NCI-H1417 (cell line): ENCODE measurements around the gene RERE.
"Not testable (repeated sequence)": the region's sequence is repeated elsewhere in the genome, so short reads cannot be mapped to it uniquely, and the experiment has no call there.

Experiments
- DNase-seq, 3 experiments: peaks; one replicate each; lab custom pipeline; 2025; lab: John Stamatoyannopoulos, UW

Gene RERE

DNA sequence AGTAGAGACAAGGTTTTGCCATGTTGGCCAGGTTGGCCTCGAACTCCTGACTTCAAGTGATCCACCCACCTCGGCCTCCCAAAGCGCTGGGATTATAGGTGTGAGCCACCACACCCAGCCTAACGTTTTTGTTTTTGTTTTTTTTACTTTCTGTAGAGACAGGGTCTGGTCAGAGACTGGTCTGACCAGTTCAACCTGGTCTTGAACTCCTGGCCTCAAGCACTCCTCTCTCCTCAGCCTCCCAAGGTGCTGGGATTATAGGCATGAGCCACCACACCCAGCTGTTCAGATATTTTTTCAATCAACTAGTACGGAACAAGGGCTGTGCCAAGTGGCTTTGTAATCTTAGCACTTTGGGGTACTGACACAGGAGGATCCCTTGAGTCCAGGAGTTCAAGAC is 209.5 kb downstream of the RERE start:
- DNase-seq, result no peak

DNA sequence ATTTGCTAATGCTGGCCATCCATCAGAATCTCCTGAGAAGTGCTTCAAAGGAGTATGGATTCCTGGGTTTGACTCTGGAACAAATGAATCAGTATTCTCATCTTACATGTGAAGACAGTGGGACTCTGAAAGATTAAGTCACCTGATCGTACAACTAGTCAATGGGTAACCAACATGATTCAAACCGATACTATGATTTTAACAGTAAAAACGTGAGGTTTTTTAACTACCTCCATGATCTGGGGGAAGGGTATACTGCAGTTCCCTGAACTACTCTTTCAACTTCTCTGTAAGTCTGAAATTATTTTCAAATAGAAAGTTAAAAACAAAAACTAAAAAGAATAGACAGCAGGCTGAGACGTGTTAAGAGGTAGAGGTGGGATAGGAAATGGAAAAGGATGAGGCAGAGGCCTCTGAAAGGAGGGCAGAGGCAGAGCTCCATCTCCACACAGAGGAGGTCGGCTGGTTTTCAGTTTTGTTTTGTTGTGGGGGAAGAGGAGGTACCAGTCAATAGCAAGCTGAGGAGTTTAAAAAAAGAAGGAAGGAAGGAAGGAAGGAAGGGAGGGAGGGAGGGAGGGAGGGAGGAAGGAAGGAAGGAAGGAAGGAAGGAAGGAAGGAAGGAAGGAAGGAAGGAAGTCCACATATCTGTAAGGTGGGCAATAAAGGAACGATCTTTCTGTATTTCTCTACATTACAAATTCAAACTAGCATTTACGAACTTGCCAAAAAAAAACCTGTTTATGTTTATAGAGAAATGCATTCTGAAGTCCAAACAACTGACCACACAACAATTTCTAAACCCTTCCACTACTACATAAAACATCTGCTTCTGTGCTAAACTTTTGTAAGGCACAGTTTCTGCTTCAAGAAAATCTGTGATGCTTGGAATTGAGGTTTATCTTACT is 213.1 kb downstream of the RERE start:
- DNase-seq, result no peak

- peak; percentile 13 to 86 (median 55) for DNase-seq
Observed at GRCh38 chr1:8603220-8603616, 214.2 kb downstream of the RERE start.

DNA sequence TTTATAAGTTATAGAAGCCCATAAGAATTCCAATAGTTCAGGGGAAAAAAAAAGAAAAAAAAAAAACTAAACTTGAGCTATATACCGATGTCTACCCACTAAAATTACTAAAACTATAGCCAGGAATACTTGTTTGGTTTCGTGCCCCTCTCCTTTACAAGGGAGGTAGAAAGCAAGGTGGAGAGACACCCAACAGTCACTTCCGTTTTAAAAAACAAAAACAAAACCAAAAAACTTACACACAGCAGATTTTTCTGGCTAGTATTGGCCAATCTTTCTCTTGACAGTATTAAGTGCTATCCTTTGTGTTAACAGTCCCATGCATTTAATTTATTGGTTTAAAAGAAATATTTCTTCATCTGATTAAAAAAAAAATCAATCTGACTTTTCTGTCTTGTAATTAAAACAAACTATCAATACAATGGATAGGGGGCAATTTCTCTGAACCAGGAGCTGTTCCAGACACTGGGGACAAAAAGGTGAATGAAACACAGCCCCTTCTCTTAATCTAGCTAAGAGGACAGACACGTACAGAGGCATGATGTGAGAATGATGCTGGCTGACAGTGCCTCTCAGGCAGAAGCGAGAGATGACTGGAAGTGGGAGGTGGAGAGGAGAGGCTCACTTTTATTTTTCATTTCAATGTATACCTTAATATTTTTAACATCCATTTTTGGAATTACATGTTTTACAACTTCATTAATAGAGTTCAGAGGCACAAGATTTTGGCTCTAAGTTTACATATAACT is 214.8 kb downstream of the RERE start:
- DNase-seq, result peak in 2 of 3 experiments; percentile 55 to 86

DNA sequence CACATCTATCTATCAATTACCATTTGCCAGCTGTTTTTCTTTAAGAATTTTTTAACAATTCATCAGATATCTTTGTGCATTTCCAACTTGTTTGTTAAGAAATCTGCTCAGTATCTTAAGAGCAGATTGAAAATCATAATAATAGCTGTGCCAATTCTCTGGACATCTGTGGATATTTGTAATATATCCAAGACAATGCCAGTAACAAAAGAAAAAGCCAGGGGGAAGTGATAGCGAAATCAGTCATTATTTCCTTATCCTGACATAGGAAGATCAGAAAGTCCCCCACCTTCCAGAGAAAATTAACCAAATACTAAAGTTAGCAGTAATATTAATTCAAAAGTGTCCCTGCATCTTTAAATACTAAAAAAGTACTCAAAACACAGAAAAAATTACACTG is 217.1 kb downstream of the RERE start:
- no peak for DNase-seq

- DNase-seq, result no peak
Observed at GRCh38 chr1:8599646-8600212, 217.7 kb downstream of the RERE start.

DNA sequence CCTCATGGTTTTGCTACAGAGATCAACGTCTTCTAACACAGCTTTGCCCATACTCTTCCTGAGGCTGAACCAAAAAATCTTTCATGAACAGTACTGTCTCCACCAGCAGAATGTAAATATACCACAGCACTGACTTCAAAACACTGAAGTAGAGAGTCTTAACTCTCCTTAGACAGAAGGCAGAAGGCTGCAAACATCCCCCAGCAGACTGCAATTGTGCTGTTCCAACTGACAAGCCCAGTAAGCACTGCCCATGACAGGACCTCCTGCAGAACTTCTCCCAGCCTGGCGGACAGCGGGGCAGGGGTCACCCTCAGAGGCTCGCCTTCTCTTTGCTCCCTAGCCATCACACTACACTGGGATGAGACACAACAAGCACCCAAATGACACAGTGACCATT is 218.7 kb downstream of the RERE start:
- no peak for DNase-seq

GRCh38 chr1:8598060-8598724 is 219.2 kb downstream of the RERE start:
- DNase-seq, result peak; percentile 3 to 53 (median 24)

DNA sequence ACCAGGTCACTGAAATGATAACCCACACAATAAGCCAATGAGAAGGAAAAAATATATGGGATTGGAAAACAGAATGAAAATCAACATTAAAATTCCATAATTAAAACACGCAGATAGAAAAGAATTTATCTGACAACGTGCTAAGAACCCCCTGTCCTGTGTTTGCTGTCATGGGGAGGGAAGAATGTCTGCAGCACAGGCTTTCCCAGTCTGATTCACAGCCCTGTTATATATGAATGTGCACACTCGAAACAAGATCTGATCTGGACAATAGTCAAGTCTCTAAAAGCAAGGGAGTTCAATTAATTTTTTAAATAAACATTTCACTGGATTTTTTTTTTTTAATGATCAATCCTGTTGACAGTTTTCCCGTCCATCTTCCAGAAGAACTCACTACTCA is 220.0 kb downstream of the RERE start:
- DNase-seq, result no peak

DNA sequence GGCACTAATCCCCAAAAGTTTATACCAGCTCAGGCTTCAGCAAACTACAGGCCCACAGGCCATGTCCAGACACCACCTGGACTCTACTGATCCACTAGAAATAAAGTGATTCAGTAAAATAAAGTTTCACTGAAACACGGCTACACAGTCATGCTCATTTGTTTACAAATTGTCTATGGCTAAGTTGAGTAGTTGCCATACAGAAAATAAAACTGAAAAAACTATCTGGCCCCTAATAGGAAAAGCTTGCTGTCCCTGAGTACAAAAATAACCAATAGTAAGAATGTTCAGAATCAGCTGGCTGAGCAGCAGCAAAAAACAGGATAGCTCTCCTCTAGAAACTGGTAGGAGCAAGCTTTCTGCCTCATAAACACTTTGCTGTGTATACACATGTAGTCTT is 221.5 kb downstream of the RERE start:
- no peak for DNase-seq

- no peak for DNase-seq
Observed at GRCh38 chr1:8595332-8595731, 222.1 kb downstream of the RERE start.

- DNase-seq, result not testable (repeated sequence)
Observed at GRCh38 chr1:8593292-8593691, 224.1 kb downstream of the RERE start.

GRCh38 chr1:8591569-8591968 is 225.9 kb downstream of the RERE start:
- DNase-seq, result no peak

DNA sequence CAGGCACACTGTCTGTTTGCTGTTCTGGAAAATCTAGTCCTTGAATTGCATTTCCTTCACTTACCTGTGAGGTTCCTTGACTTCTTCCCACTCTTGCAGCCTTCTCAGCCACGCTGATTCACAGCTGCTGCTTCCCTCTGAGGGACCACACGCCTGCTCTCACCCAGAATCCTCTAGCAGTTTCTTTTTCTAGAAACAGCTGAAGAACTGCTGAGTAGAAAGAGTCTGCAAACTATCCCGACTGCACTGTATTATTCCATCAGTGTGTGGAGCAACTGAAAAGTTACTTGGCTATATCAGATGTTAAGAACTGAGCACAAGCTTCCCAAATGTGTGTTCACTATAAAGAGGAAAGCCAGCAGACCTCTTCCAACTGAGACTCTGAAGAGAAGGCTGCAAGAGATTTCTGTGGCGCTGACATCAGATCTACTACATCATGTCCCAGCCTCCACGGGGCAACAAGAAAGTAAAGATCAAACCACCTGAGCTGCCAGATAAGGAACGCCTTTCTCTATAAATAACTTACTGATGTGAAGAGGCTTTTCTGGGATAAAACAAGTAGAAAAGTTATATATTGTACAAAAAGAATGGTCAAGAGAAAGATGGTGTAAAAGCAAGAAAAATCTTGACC is 226.6 kb downstream of the RERE start:
- DNase-seq, result no peak

DNA sequence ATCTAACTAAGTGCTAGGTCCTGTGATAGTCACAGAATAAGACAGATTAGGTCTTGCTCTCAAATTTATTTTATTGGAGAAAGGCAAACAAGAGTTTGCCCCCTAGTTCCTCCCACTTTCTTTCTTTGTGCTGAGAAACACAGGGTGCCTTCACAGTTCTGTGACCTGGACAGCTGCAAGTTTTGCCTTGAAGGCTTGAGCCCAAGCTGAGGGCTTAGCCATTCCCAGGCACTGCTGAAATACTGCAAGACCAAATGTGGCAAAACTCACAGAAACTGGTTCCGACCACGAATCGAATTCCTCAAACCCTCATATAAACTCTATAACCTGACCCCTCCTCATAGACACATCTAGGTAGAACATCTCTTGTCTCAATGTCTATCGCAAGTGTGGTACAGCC is 227.9 kb downstream of the RERE start:
- DNase-seq, result no peak

GRCh38 chr1:8587784-8588183 is 229.7 kb downstream of the RERE start:
- DNase-seq, result no peak

DNA sequence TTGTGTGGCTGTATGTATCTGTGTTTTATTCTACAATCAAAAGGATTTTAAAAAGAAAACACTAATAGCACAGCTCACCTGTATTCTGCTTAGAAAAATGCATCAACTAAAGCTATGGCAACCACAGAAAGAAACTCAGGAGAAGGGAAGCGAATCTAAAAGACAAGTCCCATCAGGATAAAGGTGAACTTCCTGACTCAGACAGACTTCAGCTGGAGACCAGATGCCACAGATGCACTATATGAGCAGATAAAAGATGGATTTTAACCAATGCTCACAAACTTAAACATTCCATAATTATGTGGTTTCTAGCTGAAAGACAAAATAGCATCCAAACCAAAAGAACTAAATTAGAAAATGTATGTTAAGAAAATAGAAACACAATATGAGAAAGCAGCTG is 231.0 kb downstream of the RERE start:
- no peak for DNase-seq

GRCh38 chr1:8584316-8584715 is 233.1 kb downstream of the RERE start:
- no peak for DNase-seq

DNA sequence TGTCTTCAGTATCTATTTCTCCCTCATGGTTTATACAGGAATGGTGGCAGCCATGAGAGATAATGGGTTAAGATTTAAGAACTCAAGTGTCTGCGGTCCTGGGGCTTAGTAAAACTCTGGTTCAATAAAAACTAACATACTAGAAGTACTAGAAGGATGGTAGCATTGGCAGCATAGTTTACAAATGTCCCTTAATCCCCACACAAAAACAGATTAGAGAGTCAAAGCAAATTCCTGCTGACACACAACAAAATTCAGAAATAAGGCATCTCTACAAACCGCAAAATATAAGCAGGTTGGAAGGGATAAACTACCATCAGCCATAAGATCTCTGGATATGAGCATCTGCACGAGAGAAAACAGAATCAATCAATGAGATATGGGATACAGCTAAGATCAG is 234.4 kb downstream of the RERE start:
- DNase-seq, result no peak

DNA sequence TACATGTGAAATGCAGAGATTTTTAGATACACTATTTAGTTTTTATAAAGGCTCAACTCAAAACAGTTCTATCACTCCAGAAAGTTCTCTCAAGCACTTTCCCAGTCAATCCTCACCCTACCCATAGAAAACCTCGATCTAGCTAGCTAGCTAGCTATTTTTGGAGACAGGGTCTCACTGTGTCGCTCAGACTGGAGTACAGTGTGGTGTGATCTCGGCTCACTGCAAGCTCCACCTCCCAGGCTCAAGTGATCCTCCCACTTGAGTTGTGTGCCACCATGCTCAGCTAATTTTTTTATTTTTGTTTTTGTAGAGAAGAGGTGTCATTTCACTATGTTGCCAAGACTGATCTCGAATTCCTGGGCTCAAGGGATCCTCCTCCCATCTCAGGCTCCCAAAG is 236.9 kb downstream of the RERE start:
- no peak for DNase-seq

- no peak for DNase-seq
Observed at GRCh38 chr1:8578936-8579335, 238.5 kb downstream of the RERE start.
